Prostate gland (tissue), 2 donors: ENCODE results near the gene EXOC3L2.

Experiments
- POLR2A ChIP-seq: fragments of 450-650 bp; IDR thresholded peaks from one replicate; pipeline ENCODE4 v1.6.1; 2016; ENCODE audit warnings: antibody characterized with exemption, mild to moderate bottlenecking
- TF ChIP-seq, protein P1 (sequence below), 4 experiments: fragments of 200-600 bp in 2 of 4; fragments of 450-650 bp in 2 of 4; sonication (generic) in 2 of 4; IDR thresholded peaks; 1 replicate in 3 of 4; 2 replicates in 1 of 4; pipeline ENCODE4 v1.5.1; 2016 to 2019; ENCODE audit warnings: antibody characterized with exemption in 4 of 4, mild to moderate bottlenecking in 2 of 4, moderate library complexity in 2 of 4

DNA sequence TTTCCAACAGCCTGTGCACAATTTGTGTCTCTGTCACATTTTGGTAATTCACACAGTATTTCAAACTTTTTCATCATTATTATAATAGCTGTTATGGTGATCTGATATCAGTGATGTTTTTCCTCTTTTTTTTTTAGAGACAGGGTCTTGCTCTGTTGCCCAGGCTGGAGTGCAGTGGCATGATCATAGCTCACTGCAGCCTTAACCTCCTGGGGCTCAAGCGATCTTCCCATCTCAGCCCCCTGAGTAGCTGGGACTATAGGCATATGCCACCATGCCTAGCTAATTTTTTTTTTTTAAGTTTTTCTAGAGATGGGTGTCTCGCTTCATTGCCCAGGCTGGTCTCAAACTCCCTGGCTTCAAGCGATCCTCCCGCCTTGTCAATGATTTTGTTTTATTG is 11.6 kb upstream of the EXOC3L2 start:
- TF ChIP-seq, protein P1, sequence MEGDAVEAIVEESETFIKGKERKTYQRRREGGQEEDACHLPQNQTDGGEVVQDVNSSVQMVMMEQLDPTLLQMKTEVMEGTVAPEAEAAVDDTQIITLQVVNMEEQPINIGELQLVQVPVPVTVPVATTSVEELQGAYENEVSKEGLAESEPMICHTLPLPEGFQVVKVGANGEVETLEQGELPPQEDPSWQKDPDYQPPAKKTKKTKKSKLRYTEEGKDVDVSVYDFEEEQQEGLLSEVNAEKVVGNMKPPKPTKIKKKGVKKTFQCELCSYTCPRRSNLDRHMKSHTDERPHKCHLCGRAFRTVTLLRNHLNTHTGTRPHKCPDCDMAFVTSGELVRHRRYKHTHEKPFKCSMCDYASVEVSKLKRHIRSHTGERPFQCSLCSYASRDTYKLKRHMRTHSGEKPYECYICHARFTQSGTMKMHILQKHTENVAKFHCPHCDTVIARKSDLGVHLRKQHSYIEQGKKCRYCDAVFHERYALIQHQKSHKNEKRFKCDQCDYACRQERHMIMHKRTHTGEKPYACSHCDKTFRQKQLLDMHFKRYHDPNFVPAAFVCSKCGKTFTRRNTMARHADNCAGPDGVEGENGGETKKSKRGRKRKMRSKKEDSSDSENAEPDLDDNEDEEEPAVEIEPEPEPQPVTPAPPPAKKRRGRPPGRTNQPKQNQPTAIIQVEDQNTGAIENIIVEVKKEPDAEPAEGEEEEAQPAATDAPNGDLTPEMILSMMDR (IDR thresholded peaks at IDR 0.05), result no peak
- TF ChIP-seq POLR2A, result no peak
